ENCODE results near the gene STON2. TPM values are rescaled to one million over a fixed set of nuclear protein-coding genes. Genes with fewer than 3 reads are reported as not detected.
"Not testable (repeated sequence)": the region's sequence is repeated elsewhere in the genome, so short reads cannot be mapped to it uniquely, and the experiment has no call there.

The STON2 gene
- total RNA-seq, 1 donor from 2014 or later, result 0.30 TPM

DNA sequence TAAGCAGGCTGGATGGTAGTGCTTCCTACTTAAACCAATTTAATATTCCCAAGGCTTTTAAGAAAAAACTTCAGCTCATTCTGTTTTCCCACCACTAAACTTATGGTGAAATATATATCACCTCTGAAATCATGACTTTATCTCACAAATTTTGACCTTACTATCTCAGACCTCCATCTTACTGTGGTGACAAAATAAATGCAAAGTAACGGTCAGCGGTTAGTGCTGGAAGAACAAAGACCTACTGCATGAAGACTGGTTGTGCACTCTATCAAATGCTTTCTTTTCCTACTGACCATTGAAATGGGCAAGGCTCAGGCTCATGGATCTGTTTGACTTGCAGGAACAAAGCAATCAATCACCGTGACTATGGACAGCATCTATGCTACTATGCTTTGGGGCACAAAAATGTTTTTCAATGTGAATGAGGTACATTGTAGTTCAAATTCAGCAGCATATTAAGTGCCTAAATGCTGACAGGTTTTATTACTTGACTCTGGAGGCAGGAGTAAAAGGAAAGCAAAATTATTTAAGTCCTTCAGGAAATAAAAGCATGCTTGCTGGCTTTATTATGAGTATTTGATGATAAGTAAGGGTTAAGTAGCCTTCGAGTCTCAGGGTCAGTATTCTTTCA, 136.2 kb downstream of the STON2 start:
- H3K27me3 Mint-ChIP-seq, result peaks cover 39% of the 10 kb centered on the region

DNA sequence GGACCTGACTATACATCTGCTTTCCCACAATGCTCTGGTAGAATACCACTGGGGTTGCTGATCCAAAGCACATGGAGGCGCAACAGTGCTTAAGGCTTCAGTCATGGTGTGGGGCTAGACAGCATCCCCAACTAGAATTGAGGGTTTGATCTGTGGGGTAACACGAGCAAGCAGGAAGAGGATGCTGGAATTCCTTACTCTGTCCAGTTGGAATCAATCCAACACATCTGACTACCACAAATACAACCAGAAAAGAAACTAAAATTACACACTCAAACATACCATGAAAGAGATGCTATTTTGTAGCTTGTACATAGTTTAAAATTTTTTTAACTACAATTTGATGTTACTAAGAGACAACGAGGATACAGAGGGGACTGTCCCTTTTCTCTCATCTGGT, 138.9 kb downstream of the STON2 start:
- Mint-ChIP-seq H3K27ac (no peak overlapping the region), H3K27me3 (peaks cover 21% of the 10 kb centered on the region), H3K4me1 (peaks cover 2% of the 10 kb centered on the region), H3K9me3 (no peaks in the 10 kb centered on the region), H3K4me3 (no peak overlapping the region), H3K36me3 (ENCODE audit: low read depth) (no peaks in the 10 kb centered on the region)
- intact Hi-C loops (cut with micrococcal nuclease), result no loop called here
- DNase-seq, result no peak

More for the DNA sequence above, 136.2 kb downstream of the STON2 start:
- peaks cover 11% of the 10 kb centered on the region for H3K4me1 Mint-ChIP-seq
- no peaks in the 10 kb centered on the region for H3K36me3 Mint-ChIP-seq (ENCODE audit: low read depth)
- no peak for DNase-seq
- H3K27ac Mint-ChIP-seq, result no peak overlapping the region
- no peaks in the 10 kb centered on the region for H3K9me3 Mint-ChIP-seq
- intact Hi-C loops (cut with micrococcal nuclease), result no loop called here
- H3K4me3 Mint-ChIP-seq, result no peak overlapping the region

DNA sequence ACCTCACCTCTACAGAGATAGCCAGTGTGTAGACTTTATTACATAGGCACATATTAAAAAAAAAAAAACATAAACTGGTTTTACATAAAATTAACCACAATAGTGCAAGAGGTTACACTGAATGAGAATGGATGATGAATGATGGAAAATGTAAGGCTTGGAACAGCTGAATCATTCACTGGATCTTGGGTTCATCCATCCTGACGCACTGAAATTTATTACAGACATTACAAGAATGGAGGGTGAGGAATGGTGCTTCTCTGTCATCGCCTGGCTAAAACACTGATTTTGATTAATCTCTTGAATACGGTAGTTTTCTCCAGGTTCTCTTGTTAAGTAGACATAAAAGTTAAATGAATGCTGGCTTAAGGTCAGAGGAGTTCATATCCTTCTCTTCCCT, 139.4 kb downstream of the STON2 start:
- H3K36me3 Mint-ChIP-seq (ENCODE audit: low read depth), result no peaks in the 10 kb centered on the region
- intact Hi-C loops (cut with micrococcal nuclease), result no loop called here
- H3K4me3 Mint-ChIP-seq, result no peak overlapping the region
- H3K27ac Mint-ChIP-seq, result no peak overlapping the region
- peaks cover 2% of the 10 kb centered on the region for H3K4me1 Mint-ChIP-seq
- H3K27me3 Mint-ChIP-seq, result peaks cover 19% of the 10 kb centered on the region
- H3K9me3 Mint-ChIP-seq, result no peaks in the 10 kb centered on the region
- no peak for DNase-seq

DNA sequence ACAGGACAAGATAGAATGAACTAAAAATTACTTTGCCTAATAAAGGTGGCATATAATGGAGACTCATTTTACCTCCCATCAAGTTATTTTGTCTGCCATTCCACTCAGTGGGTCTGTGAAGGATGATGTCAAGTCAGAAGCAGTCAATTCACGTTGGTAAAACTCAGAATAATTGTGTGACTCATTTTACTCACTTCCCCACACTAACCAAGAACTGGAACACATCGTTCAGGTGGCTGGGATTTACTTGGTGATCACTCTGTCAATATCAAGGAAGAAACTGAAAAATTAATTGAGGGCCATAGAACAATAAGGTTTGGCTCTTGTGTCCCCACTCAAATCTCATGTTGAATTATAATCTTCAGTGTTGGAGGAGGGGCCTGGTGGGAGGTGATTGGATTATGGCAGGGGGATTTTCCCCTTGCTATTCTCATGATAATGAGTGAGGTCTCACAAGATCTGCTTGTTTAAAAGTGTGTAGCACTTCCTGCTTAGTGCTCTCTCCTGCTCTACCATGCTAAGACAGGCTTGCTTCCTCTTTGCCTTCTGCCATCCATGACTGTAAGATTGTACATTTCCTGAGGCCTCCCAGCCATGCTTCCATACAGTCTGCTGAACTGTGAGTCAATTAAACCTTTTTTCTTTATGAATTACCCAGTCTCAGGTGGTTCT, 143.7 kb downstream of the STON2 start:
- H3K36me3 Mint-ChIP-seq (ENCODE audit: low read depth), result no peaks in the 10 kb centered on the region
- no peak for DNase-seq
- peaks cover 6% of the 10 kb centered on the region for H3K27me3 Mint-ChIP-seq
- peaks cover 2% of the 10 kb centered on the region for H3K4me1 Mint-ChIP-seq
- H3K4me3 Mint-ChIP-seq, result no peak overlapping the region
- intact Hi-C loops (cut with micrococcal nuclease), result no loop called here
- H3K27ac Mint-ChIP-seq, result no peak overlapping the region
- H3K9me3 Mint-ChIP-seq, result no peaks in the 10 kb centered on the region

DNA sequence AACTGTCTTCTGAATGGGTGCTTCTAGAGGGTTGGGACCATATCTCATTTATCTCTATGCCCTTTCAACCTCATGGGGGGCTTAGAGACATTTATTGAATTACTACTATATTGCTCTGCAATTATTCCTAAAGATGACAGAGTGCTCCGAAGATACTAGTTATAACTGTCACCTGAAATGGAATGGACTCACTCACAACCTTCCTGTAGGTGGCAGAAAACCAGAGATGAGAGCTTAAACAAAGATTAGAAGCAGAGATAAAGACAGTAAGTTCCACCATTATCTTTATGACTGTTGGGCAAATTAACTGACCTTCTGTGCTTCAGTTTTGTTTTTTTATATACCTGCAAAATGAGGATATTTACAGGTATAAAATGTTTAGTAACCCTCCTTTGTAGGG, 147.8 kb downstream of the STON2 start:
- intact Hi-C loops (cut with micrococcal nuclease), result no loop called here
- no peak for DNase-seq
- Mint-ChIP-seq H3K4me3 (no peak overlapping the region), H3K36me3 (ENCODE audit: low read depth) (no peaks in the 10 kb centered on the region), H3K4me1 (peaks cover 2% of the 10 kb centered on the region), H3K27me3 (no peaks in the 10 kb centered on the region), H3K9me3 (no peaks in the 10 kb centered on the region), H3K27ac (no peak overlapping the region)

DNA sequence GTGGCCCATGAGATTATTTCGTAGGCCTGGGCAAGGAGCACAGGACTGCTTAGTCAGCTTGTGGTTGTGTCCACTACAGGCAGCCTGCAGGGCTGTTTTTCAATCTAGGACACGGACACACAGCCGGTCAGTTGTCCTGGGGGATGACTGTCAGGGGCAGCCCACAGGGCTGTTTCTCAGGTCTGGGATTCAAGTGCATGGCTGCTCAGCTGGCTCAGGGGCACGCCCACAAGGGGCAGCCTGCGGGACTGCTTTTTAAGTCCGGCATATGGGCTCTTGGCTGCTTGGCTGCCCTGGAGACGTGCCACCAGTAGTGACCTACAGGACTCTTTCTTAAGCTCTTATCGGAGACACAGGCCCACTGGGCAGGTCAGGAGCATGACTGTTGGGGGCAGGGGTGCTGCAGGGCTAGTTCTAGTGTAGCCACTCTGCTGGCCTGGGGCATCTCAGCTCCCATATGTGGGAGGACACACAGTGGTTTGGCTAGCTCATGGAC, 152.8 kb downstream of the STON2 start:
- Mint-ChIP-seq H3K9me3 (peaks cover 9% of the 10 kb centered on the region), H3K4me1 (no peaks in the 10 kb centered on the region), H3K27me3 (no peaks in the 10 kb centered on the region), H3K4me3 (no peak overlapping the region), H3K36me3 (ENCODE audit: low read depth) (no peaks in the 10 kb centered on the region), H3K27ac (no peak overlapping the region)
- intact Hi-C loops (cut with micrococcal nuclease), result no loop called here
- DNase-seq, result no peak

DNA sequence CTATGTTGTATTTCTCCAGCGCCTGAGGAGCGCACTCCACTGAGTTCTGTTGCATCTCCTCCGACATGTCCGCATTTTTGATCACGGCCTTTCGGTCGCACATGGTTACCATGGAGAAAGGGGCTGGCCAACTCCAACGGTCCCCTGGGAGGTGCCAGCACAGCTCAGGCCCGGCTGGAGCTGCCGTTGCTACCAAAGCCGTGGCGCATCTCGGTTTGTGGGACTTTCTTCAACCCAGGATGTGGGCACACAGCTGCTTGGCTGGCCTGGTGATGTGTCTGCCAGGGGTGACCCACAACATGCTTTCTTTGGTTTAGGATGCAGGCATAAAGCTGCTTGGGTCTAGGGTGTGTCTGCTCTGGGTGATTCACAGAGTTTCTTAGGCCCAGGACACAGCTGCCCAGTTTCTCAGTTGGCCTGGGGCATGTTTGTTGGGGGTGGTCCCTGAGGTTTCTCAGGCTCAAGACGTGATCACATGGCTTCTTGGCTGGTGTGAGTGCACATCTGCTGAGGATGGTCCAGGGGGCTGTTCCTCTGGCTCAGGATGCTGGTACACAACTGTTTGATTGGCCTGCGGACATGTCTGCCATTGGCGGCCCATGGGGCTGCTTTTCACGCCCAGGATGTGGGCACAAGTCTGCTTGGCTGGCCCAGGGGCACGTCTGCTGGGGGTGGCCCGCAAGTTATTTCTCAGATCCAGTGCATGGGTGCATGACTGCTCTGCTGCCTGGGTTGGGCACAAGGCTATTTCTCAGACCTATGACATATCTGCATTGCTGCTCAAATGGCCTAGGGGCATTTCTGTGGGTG, 153.5 kb downstream of the STON2 start:
- Mint-ChIP-seq H3K36me3 (ENCODE audit: low read depth) (no peaks in the 10 kb centered on the region), H3K27me3 (no peaks in the 10 kb centered on the region), H3K4me1 (no peaks in the 10 kb centered on the region), H3K9me3 (peaks cover 9% of the 10 kb centered on the region), H3K27ac (no peak overlapping the region), H3K4me3 (no peak overlapping the region)
- intact Hi-C loops (cut with micrococcal nuclease), result no loop called here
- DNase-seq, result no peak

DNA sequence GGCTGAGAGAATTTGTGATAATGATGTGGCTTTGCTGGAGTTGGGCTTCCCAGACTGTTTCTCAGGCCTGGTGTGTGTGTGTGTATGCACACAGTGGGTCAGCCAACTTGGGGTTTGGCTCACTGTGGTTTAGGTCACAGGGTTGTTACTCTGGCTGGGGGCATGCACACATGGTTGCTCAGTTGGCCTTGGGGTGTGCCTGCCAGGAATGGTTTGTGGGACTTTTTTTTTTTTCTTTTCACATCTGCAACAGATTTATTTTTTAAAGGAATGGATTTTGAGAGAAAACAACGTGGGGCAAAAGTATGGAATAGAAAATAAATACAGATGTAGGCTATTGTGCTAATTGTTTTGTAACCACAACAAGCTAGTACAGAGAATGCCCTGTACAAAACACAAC, 154.4 kb downstream of the STON2 start:
- H3K4me1 Mint-ChIP-seq, result no peaks in the 10 kb centered on the region
- no peak for DNase-seq
- peaks cover 9% of the 10 kb centered on the region for H3K9me3 Mint-ChIP-seq
- intact Hi-C loops (cut with micrococcal nuclease), result no loop called here
- H3K27me3 Mint-ChIP-seq, result peaks cover 3% of the 10 kb centered on the region
- H3K4me3 Mint-ChIP-seq, result no peak overlapping the region
- no peak overlapping the region for H3K27ac Mint-ChIP-seq
- H3K36me3 Mint-ChIP-seq (ENCODE audit: low read depth), result no peaks in the 10 kb centered on the region

DNA sequence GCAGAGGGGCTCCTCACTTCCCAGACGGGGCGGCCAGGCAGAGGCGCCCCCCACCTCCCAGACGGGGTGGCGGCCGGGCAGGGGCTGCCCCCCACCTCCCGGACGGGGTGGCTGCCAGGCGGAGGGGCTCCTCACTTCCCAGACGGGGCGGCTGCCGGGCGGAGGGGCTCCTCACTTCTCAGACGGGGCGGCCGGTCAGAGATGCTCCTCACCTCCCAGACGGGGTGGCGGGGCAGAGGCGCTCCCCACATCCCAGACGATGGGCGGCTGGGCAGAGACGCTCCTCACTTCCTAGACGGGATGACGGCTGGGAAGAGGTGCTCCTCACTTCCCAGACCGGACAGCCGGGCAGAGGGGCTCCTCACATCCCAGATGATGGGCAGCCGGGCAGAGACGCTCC, 155.7 kb downstream of the STON2 start:
- H3K27me3 Mint-ChIP-seq; H3K4me3 Mint-ChIP-seq; H3K27ac Mint-ChIP-seq; H3K4me1 Mint-ChIP-seq; DNase-seq; H3K9me3 Mint-ChIP-seq; H3K36me3 Mint-ChIP-seq (ENCODE audit: low read depth); intact Hi-C loops (cut with micrococcal nuclease): not testable (repeated sequence)

DNA sequence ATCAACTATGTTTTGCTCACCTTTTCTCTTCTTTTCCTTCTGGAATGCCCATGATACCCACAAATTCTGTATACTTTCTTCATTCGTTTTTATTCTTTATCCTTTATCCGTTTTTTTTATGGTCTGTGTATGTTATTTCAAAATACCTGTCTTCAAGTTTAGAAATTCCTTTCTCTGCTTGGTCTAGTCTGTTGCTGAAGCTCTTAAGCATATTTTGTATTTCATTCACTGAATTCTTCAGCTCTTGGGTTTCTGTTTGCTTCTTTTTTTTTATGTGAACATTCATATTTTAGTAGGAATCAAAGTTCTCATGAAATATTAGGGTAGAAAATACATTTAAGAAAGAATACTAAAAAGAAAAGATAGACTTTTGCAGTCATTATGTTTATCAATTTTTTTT, 156.6 kb downstream of the STON2 start:
- no peak for DNase-seq
- Mint-ChIP-seq H3K9me3 (peaks cover 9% of the 10 kb centered on the region), H3K27me3 (peaks cover 10% of the 10 kb centered on the region), H3K36me3 (ENCODE audit: low read depth) (no peaks in the 10 kb centered on the region), H3K4me1 (no peaks in the 10 kb centered on the region), H3K27ac (no peak overlapping the region), H3K4me3 (no peak overlapping the region)
- intact Hi-C loops (cut with micrococcal nuclease), result no loop called here

DNA sequence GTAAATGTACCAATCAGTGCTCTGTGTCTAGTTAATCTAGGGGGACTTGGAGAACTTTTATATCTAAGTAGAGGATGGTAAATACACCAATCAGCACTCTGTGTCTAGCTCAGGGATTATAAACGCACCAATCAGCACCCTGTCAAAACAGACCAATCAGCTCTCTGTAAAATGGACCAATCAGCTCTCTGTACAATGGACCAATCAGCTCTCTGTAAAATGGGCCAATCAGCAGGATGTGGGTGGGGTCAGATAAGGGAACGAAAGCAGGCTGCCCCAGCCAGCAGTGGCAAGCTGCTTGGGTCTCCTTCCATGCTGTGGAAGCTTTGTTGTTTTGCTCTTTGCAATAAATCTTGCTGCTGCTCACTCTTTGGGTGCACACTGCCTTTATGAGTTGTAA, 163.3 kb downstream of the STON2 start:
- H3K9me3 Mint-ChIP-seq; H3K36me3 Mint-ChIP-seq (ENCODE audit: low read depth); DNase-seq; H3K4me1 Mint-ChIP-seq; intact Hi-C loops (cut with micrococcal nuclease); H3K4me3 Mint-ChIP-seq; H3K27ac Mint-ChIP-seq: not testable (repeated sequence)
- peaks cover 13% of the 10 kb centered on the region for H3K27me3 Mint-ChIP-seq

DNA sequence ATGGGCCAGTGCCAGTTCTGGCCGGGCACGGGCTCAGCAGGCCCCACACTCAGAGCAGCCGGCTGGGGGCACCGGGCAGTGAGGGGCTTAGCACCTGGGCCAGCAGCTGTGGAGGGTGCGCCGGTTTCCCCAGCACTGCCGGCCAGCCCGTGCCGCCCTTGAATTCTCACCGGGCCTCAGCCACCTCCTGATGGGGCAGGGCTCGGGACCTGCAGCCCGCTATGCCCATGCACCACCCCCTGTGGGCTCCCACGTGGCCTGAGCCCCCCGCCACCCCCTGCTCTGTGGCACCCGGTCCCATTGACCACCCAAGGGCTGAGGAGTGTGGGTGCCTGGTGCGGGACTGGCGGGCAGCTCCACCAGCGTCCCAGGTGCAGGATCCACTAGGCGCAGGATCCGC, 164.0 kb downstream of the STON2 start:
- intact Hi-C loops (cut with micrococcal nuclease), result no loop called here
- H3K4me1 Mint-ChIP-seq, result peaks cover 4% of the 10 kb centered on the region
- DNase-seq, result no peak
- H3K27ac Mint-ChIP-seq, result no peak overlapping the region
- peaks cover 13% of the 10 kb centered on the region for H3K27me3 Mint-ChIP-seq
- no peaks in the 10 kb centered on the region for H3K36me3 Mint-ChIP-seq (ENCODE audit: low read depth)
- no peak overlapping the region for H3K4me3 Mint-ChIP-seq
- H3K9me3 Mint-ChIP-seq, result peaks cover 7% of the 10 kb centered on the region

DNA sequence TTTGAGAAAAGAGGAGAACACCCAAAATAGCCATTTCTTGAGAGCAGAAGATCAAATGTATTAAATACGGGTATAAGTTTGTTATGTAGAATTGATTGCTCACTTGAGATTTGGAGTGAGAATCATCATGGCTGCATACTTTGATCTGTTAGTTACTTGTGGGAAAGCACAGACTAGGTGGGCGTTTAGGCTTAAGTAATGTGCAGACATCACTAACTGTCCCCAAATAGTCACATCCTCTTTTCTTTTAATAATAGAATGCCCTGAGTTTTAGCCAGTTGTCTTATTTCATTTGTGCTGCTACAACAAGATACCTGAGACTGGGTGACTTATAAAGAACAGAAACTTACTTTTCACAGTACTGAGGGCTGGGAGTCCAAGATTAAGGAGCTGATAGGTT, 165.0 kb downstream of the STON2 start:
- Mint-ChIP-seq H3K36me3 (ENCODE audit: low read depth) (no peaks in the 10 kb centered on the region), H3K27ac (no peak overlapping the region), H3K9me3 (peaks cover 7% of the 10 kb centered on the region), H3K4me1 (peaks cover 4% of the 10 kb centered on the region), H3K27me3 (peaks cover 8% of the 10 kb centered on the region), H3K4me3 (no peak overlapping the region)
- no peak for DNase-seq
- intact Hi-C loops (cut with micrococcal nuclease), result no loop called here

DNA sequence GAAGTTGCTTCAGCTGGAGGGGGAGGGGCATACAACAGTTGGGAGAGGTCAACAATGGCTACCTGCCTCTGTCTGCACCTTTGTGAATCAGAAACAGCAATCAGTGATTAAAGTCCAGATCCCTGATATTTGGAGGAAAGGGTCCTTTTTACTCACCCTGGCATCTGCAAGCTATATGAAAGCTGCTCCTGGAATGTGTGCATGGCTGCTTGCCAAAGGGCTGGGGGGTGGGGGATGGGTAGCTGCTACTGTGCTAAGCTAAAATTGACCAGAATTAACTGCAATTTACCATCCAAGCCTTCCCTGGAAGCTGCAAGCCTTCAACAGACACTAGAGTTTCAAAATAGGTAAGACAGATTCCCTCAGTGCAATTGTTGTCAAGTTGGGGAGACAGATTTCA, 165.8 kb downstream of the STON2 start:
- Mint-ChIP-seq H3K27me3 (peaks cover 6% of the 10 kb centered on the region), H3K36me3 (ENCODE audit: low read depth) (no peaks in the 10 kb centered on the region), H3K4me3 (no peak overlapping the region), H3K9me3 (peaks cover 7% of the 10 kb centered on the region), H3K4me1 (peaks cover 4% of the 10 kb centered on the region), H3K27ac (no peak overlapping the region)
- DNase-seq, result no peak
- intact Hi-C loops (cut with micrococcal nuclease), result no loop called here

Measured in activated CD4-positive, alpha-beta T cell treated with anti-CD3 and anti-CD28 coated beads, Interleukin-2, amount 10 ng/mL, durations not matched to agents 24 days and 14 days (primary cell).